HepG2 (cell line): Measurements from ENCODE around the gene TOMM20. TPM values are rescaled to one million over a fixed set of nuclear protein-coding genes. Genes with fewer than 3 reads are reported as not detected.

ENCODE experiments used
- ATAC-seq: fragments of 200-7000 bp; cut with Tn5 transposase; 3 replicates; pipeline ENCODE4 v1.9.1; 2020; ENCODE audit warnings: mild to moderate bottlenecking, moderate library complexity
- BruUV-seq: library from RNA; stranded (reverse); fragments of 400-500 nt; replicated peaks from 2 replicates; lab custom pipeline; 2021; lab: Mats Ljungman, UMichigan
- CTCF ChIA-PET: fragments of 300-600 bp; formaldehyde crosslinking; extraction: SDS; loops from one replicate; lab custom pipeline; 2021; ENCODE audit warnings: low total read pairs, inconsistent platforms, low intra/inter-chr PET ratio; lab: Yijun Ruan, JAX
- POLR2A ChIA-PET: fragments of 350-600 bp; sonication (Branson Sonifier 250); formaldehyde crosslinking; loops from one replicate; lab custom pipeline; 2020; ENCODE audit warnings: antibody characterized with exemption, inconsistent platforms; lab: Yijun Ruan, JAX
- DNase-seq: peaks from one replicate; pipeline ENCODE4 v3.0.0-alpha.2; 2015; ENCODE audit warnings: low spot score
- FAIRE-seq: peaks from 3 replicates; lab custom pipeline; 2011; peaks lifted over from hg19 to GRCh38; lab: Jason Lieb, UNC
- H2AFZ ChIP-seq: one replicate; pipeline ENCODE4 v1.6.1; 2011; ENCODE audit warnings: low read length, inconsistent platforms
- H3K27ac ChIP-seq: fragments of 300-600 bp; 3 replicates; pipeline ENCODE4 v1.8.0; 2011; ENCODE audit warnings: mixed run types, mild to moderate bottlenecking, mixed read lengths, low read length, inconsistent platforms; ENCODE audit not compliant: insufficient read depth; ENCODE audit errors: extremely low read length
- H3K27me3 ChIP-seq, 2 experiments: fragments of 200-600 bp in 1 of 2; 2 replicates in 1 of 2; 3 replicates in 1 of 2; pipeline versions ENCODE4 v1.6.0 to v1.8.0; 2011; ENCODE audit warnings: low read length in 2 of 2, mild to moderate bottlenecking in 2 of 2, moderate library complexity in 2 of 2, inconsistent platforms in 1 of 2; ENCODE audit not compliant: insufficient read depth in 2 of 2, control insufficient read depth in 1 of 2
- H3K36me3 ChIP-seq, 2 experiments: fragments of 200-600 bp in 1 of 2; replicated peaks in 1 of 2; 2 replicates in 1 of 2; 3 replicates in 1 of 2; pipeline versions ENCODE4 v1.5.1 to v1.8.0; 2011; ENCODE audit warnings: low read length in 2 of 2, inconsistent platforms in 1 of 2; ENCODE audit not compliant: insufficient read depth in 2 of 2, control insufficient read depth in 1 of 2
- H3K4me1 ChIP-seq: 2 replicates; pipeline ENCODE4 v1.5.1; 2012; ENCODE audit warnings: low read length, inconsistent platforms; ENCODE audit not compliant: insufficient read depth
- H3K4me2 ChIP-seq: 2 replicates; pipeline ENCODE4 v1.6.0; 2011; ENCODE audit warnings: low read depth, low read length, inconsistent platforms
- H3K4me3 ChIP-seq, 3 experiments: fragments of 200-600 bp in 1 of 3; sonication (generic), shearing (Covaris generic) in 1 of 3; replicated peaks in 1 of 3; 2 replicates each; pipeline ENCODE4 v1.5.1; 2011 to 2016; ENCODE audit warnings: low read length in 3 of 3, inconsistent platforms in 2 of 3, low read depth in 2 of 3, mild to moderate bottlenecking in 2 of 3, control low read depth in 1 of 3, mixed read lengths in 1 of 3; ENCODE audit not compliant: insufficient read depth in 1 of 3
- H3K79me2 ChIP-seq: one replicate; pipeline ENCODE4 v1.6.1; 2011; ENCODE audit warnings: low read length, inconsistent platforms; ENCODE audit not compliant: insufficient read depth
- H3K9ac ChIP-seq: 2 replicates; pipeline ENCODE4 v1.6.0; 2011; ENCODE audit warnings: mild to moderate bottlenecking, low read depth, low read length, inconsistent platforms; ENCODE audit not compliant: insufficient read depth
- H3K9me3 ChIP-seq: 2 replicates; pipeline ENCODE4 v1.5.1; 2012; ENCODE audit warnings: mild to moderate bottlenecking, low read length
- H4K20me1 ChIP-seq: 2 replicates; pipeline ENCODE4 v1.6.0; 2011; ENCODE audit warnings: inconsistent platforms, mild to moderate bottlenecking, low read length, moderate library complexity; ENCODE audit not compliant: insufficient read depth
- ATRX ChIP-seq: sonication (generic); formaldehyde crosslinking; IDR thresholded peaks from 2 replicates; pipeline ENCODE4 v1.4.0; 2020; ENCODE audit warnings: missing genetic modification reagents, borderline replicate concordance
- ERF ChIP-seq: IDR thresholded peaks from 2 replicates; pipeline ENCODE4 v1.6.1; 2018; ENCODE audit warnings: missing biosample characterization, missing genetic modification reagents
- MIXL1 ChIP-seq: IDR thresholded peaks from 2 replicates; pipeline ENCODE4 v1.6.1; 2016
- NFKB2 ChIP-seq: sonication (generic); formaldehyde crosslinking; IDR thresholded peaks from 2 replicates; pipeline ENCODE4 v1.4.0; 2020; ENCODE audit warnings: missing genetic modification reagents, borderline replicate concordance
- SIX1 ChIP-seq: sonication (generic); formaldehyde crosslinking; IDR thresholded peaks from 2 replicates; pipeline ENCODE4 v1.4.0; 2020; ENCODE audit warnings: missing genetic modification reagents, borderline replicate concordance
- TEF ChIP-seq: sonication (generic); formaldehyde crosslinking; IDR thresholded peaks from 2 replicates; pipeline ENCODE4 v1.5.0; 2020; ENCODE audit warnings: missing genetic modification reagents
- THAP11 ChIP-seq: IDR thresholded peaks from 2 replicates; pipeline ENCODE4 v1.6.1; 2016; ENCODE audit warnings: missing biosample characterization, missing genetic modification reagents
- ZNF142 ChIP-seq: sonication (generic); formaldehyde crosslinking; IDR thresholded peaks from 2 replicates; pipeline ENCODE4 v1.4.0; 2020; ENCODE audit warnings: missing genetic modification reagents
- ZNF432 ChIP-seq: sonication (generic); formaldehyde crosslinking; IDR thresholded peaks from 2 replicates; pipeline ENCODE4 v1.5.0; 2020; ENCODE audit warnings: missing genetic modification reagents, mild to moderate bottlenecking, borderline replicate concordance
- ZNF570 ChIP-seq: sonication (generic); formaldehyde crosslinking; IDR thresholded peaks from 2 replicates; pipeline ENCODE4 v1.4.0; 2020; ENCODE audit warnings: mild to moderate bottlenecking, missing genetic modification reagents, borderline replicate concordance
- ZNF777 ChIP-seq: sonication (generic); formaldehyde crosslinking; IDR thresholded peaks from 2 replicates; pipeline ENCODE4 v1.4.0; 2020; ENCODE audit warnings: missing genetic modification reagents
- ZNF879 ChIP-seq: sonication (generic); formaldehyde crosslinking; IDR thresholded peaks from 2 replicates; pipeline ENCODE4 v1.8.1; 2023; ENCODE audit warnings: missing genetic modification reagents
- ZSCAN20 ChIP-seq: sonication (generic); formaldehyde crosslinking; IDR thresholded peaks from 2 replicates; pipeline ENCODE4 v1.4.0; 2020; ENCODE audit warnings: missing genetic modification reagents, mild to moderate bottlenecking, borderline replicate concordance
- WGBS: methylation state at CpG from one replicate; pipeline ENCODE4 v1.1.6; 2017; ENCODE audit warnings: low lambda C conversion rate; 5-methylcytosine and 5-hydroxymethylcytosine counted together
- in situ Hi-C: cut with HindIII; loops from 2 replicates; pipeline ENCODE4 v1.10.0; 2017; ENCODE audit warnings: low pct_unique_long_range_greater_than_20kb; ENCODE audit not compliant: extremely low pct_ligation_motif_present
- intact Hi-C: fragments of 100-400 bp; cut with micrococcal nuclease; formaldehyde crosslinking; loops from one replicate; pipeline ENCODE4 v1.10.0; 2022; ENCODE audit not compliant: unreplicated experiment
- polyA plus RNA-seq, 8 experiments: library from polyadenylated mRNA; depleted of rRNA in 3 of 8; stranded (reverse) in 7 of 8; unstranded in 1 of 8; fragments of >200 nt; fragmentation: Illumina TruSeq in 4 of 8; extraction: Trizol in 4 of 8; gene quantifications; 2 replicates each; pipeline versions ENCODE4 v1.2.1 to v1.2.3, GENCODE V29; 2011 to 2016; ENCODE audit warnings: low read depth in 4 of 8, missing spikeins in 1 of 8, mixed read lengths in 1 of 8; ENCODE audit not compliant: insufficient read depth in 1 of 8
- total RNA-seq, 5 experiments: library from RNA; depleted of rRNA; stranded (reverse); fragments of >200 nt; fragmentation: Illumina TruSeq; extraction: Trizol; gene quantifications; 2 replicates each; pipeline ENCODE4 v1.2.3, GENCODE V29; 2016; ENCODE audit warnings: low read depth in 1 of 5
- TF ChIP-seq, protein P1 (sequence below): sonication (generic); formaldehyde crosslinking; IDR thresholded peaks from 2 replicates; pipeline ENCODE4 v1.8.1; 2022; ENCODE audit warnings: mild to moderate bottlenecking, missing genetic modification reagents

Gene TOMM20
- total and polyA plus RNA-seq, 2 of the 13 experiments (the other 11 are each of a cell fraction or from before 2014, with no cell fraction given), result 153 to 376 TPM

- TF ChIP-seq TEF (CRISPR knock-in tag), result peak; percentile 74; the same call in 1 of the 2 replicates
These were observed 16.1 kb downstream of the TOMM20 start (continued) for GRCh38 chr1:235112297-235113182.

DNA sequence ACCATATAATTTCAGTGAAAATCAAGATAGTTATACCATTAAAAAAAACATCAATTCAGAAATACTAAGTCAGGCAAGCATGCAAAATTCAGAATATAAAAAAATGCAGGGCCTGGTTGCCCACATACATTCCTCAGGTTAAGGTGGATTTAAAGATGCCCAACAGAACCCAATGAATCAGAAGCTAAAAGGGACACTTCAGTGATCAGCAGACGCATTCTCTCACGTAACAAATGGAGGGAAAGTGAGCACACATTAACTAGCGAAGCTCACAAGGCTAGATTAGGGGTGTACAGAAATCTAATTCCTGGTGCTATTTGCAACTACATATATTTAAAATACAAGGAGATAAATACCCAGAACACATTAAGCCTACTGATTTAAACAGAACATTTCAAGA is 17.5 kb downstream of the TOMM20 start:
- no peak overlapping the region for H3K9ac ChIP-seq
- ATAC-seq (no peak), FAIRE-seq (no peak), DNase-seq (no peak)
- no TSS peak for BruUV-seq
- no peak overlapping the region for H2AFZ ChIP-seq
- no peak overlapping the region for H3K4me2 ChIP-seq
- intact Hi-C loops (no loop called here), in situ Hi-C loops (no loop called here)
- ChIA-PET POLR2A (no interaction called here), CTCF (no interaction called here)
- peaks cover 65% of the 10 kb centered on the region for H4K20me1 ChIP-seq
- no peaks in the 10 kb centered on the region for H3K9me3 ChIP-seq
- H3K4me1 ChIP-seq, result peaks cover 9% of the 10 kb centered on the region; the same call in 1 of the 2 replicates
- H3K27me3 ChIP-seq, result no peaks in the 10 kb centered on the region
- H3K79me2 ChIP-seq, result peaks cover 30% of the 10 kb centered on the region
- no peak overlapping the region for H3K27ac ChIP-seq
- H3K36me3 ChIP-seq, result peaks cover 22 to 73% of the 10 kb centered on the region in 2 experiments
- 100% methylated on average over 3 of the region's 3 CpGs for WGBS
- no peak overlapping the region for H3K4me3 ChIP-seq
- TF ChIP-seq MIXL1 (CRISPR knock-in tag), result no peak
- TF ChIP-seq ZNF142 (CRISPR knock-in tag), result no peak
- no peak for TF ChIP-seq ZNF879 (CRISPR knock-in tag)
- TF ChIP-seq NFKB2 (CRISPR knock-in tag), result no peak
- no peak for TF ChIP-seq ZNF570 (CRISPR knock-in tag)
- no peak for TF ChIP-seq THAP11 (CRISPR knock-in tag)
- TF ChIP-seq ZNF777 (CRISPR knock-in tag), result no peak
- no peak for TF ChIP-seq ATRX (CRISPR knock-in tag)
- TF ChIP-seq ERF, result no peak
- TF ChIP-seq, protein P1, sequence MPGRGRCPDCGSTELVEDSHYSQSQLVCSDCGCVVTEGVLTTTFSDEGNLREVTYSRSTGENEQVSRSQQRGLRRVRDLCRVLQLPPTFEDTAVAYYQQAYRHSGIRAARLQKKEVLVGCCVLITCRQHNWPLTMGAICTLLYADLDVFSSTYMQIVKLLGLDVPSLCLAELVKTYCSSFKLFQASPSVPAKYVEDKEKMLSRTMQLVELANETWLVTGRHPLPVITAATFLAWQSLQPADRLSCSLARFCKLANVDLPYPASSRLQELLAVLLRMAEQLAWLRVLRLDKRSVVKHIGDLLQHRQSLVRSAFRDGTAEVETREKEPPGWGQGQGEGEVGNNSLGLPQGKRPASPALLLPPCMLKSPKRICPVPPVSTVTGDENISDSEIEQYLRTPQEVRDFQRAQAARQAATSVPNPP (CRISPR knock-in tag), result no peak
- no peak for TF ChIP-seq SIX1 (CRISPR knock-in tag)
- no peak for TF ChIP-seq ZSCAN20 (CRISPR knock-in tag)
- no peak for TF ChIP-seq ZNF432 (CRISPR knock-in tag)
